ENCODE results near the gene GDAP2.

GRCh38 chr1:117928881-117929342, 509 bp downstream of the GDAP2 start:
- TF ChIP-seq CTCF (IDR thresholded peaks at IDR 0.05; ENCODE audit: poor library complexity): peak; percentile 5
- TF ChIP-seq EZH2 (IDR thresholded peaks at IDR 0.05; ENCODE audit: borderline replicate concordance): no peak
